GM18867 (cell line): Measurements from ENCODE around the gene RMC1.

ENCODE experiments used
- ATAC-seq: cut with Tn5 transposase; IDR thresholded peaks from one replicate; pipeline ENCODE4 v1.9.1; 2021; ENCODE audit warnings: mild to moderate bottlenecking, moderate library complexity; ENCODE audit not compliant: unreplicated experiment

The RMC1 gene

GRCh38 chr18:23580677-23581367 lies 77.5 kb downstream of the RMC1 start:
- ATAC-seq: no peak
